ENCODE data around the gene CRYZL1. TPM values are rescaled to one million over a fixed set of nuclear protein-coding genes. Genes with fewer than 3 reads are reported as not detected.
"Not testable (repeated sequence)": the region's sequence is repeated elsewhere in the genome, so short reads cannot be mapped to it uniquely, and the experiment has no call there.

Gene CRYZL1
- polyA plus RNA-seq, 1 donor, result 38.2 TPM

DNA sequence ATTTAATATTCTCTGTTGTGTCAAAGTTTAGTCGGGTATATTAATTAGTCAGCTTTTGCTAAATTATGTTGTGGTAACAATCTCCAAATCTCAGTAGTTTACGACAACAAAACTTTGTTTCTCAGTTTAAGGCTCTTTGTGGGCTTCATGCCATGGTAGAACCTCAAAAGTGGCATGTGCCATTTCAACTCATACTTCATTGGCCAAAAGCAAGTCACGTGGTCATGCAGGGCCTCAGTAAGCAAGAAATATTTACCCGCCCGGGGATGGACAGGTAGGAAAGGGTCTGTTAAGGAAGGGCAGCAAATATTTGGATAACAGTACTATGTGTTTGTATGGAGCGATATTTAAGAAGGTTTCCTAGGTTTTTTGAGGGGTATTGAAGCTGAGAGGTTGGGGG lies 39.3 kb upstream of the CRYZL1 start:
- H3K4me3 ChIP-seq (ENCODE audit: low read length), result no peak overlapping the region
- H3K36me3 ChIP-seq (ENCODE audit: control insufficient read depth, insufficient read depth, low read length), result no peaks in the 10 kb centered on the region
- 40% methylated on average over 1 of the region's 6 CpGs for WGBS (ENCODE audit: insufficient coverage, low lambda C conversion rate)
- no peaks in the 10 kb centered on the region for H3K9me3 ChIP-seq (ENCODE audit: control insufficient read depth, low read depth, low read length)
- H3K27me3 ChIP-seq (ENCODE audit: control insufficient read depth, insufficient read depth, low read length), result no peaks in the 10 kb centered on the region
- no peak overlapping the region for H3K27ac ChIP-seq (ENCODE audit: low read length)
- peaks cover 18% of the 10 kb centered on the region for H3K4me1 ChIP-seq (ENCODE audit: control insufficient read depth, insufficient read depth, low read length)
- DNase-seq, result no peak

DNA sequence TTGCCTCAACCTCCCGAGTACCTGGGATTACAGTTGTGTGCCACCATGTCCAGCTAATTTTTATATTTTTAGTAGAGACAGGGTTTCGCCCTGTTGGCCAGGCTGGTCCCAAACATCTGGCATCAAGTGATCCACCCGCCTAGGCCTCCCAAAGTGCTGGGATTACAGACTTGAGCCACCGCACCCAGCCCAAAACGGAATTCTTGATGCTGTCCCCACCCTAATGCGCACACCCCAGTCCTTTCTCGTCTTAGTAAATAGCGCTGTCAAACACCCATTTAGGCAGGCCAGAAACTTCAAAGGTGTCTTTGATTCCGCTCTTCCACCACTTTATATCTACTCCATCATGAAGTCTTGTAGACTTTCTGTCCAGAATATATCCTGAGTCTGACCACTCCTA lies 35.9 kb upstream of the CRYZL1 start:
- no CpG with 5 or more reads among the region's 9 CpGs for WGBS (ENCODE audit: insufficient coverage, low lambda C conversion rate)
- H3K9me3 ChIP-seq (ENCODE audit: control insufficient read depth, low read depth, low read length), result no peaks in the 10 kb centered on the region
- H3K27ac ChIP-seq (ENCODE audit: low read length), result no peak overlapping the region
- no peak overlapping the region for H3K4me3 ChIP-seq (ENCODE audit: low read length)
- H3K27me3 ChIP-seq (ENCODE audit: control insufficient read depth, insufficient read depth, low read length), result no peaks in the 10 kb centered on the region
- no peaks in the 10 kb centered on the region for H3K36me3 ChIP-seq (ENCODE audit: control insufficient read depth, insufficient read depth, low read length)
- no peaks in the 10 kb centered on the region for H3K4me1 ChIP-seq (ENCODE audit: control insufficient read depth, insufficient read depth, low read length)
- no peak for DNase-seq

DNA sequence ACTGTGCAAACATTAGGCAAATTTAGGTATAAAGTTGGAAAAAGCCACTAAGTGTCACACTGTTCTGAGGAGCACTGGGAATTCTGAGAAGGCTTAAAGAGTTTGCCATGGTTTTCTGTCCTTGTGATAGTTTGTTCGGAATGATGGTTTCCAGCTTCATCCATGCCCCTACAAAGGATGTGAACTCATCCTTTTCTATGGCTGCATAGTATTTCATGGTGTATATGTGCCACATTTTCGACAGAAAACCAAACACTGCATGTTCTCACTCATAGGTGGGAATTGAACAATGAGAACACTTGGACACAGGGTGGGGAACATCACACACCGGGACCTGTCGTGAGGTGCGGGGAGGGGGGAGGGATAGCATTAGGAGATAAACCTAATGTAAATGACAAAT lies 35.1 kb upstream of the CRYZL1 start:
- not testable (repeated sequence) for DNase-seq; H3K4me1 ChIP-seq (ENCODE audit: control insufficient read depth, insufficient read depth, low read length); H3K4me3 ChIP-seq (ENCODE audit: low read length); H3K27ac ChIP-seq (ENCODE audit: low read length); H3K9me3 ChIP-seq (ENCODE audit: control insufficient read depth, low read depth, low read length); H3K27me3 ChIP-seq (ENCODE audit: control insufficient read depth, insufficient read depth, low read length); H3K36me3 ChIP-seq (ENCODE audit: control insufficient read depth, insufficient read depth, low read length)
- no CpG with 5 or more reads among the region's 5 CpGs for WGBS (ENCODE audit: insufficient coverage, low lambda C conversion rate)

DNA sequence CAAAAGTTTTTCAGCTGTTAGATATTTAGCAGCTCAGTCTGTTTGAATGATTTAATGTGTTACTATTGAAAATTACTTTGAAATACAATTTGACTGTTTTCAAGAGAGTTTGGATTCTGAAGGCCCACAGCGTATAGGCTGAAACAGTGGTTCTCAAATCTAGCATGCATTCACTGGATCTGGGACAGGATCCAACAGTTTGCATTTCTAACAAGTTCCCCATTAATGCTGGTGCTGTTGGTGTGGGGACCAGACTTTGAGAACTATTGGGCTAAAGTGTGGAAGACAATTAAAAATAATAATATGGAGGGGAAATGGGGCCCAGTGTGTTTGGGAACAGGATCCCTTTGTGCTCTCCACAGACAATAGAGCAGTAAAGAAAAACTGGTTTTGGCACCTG lies 32.7 kb upstream of the CRYZL1 start:
- Histone ChIP-seq H3K27me3 (ENCODE audit: control insufficient read depth, insufficient read depth, low read length) (no peaks in the 10 kb centered on the region), H3K4me1 (ENCODE audit: control insufficient read depth, insufficient read depth, low read length) (no peaks in the 10 kb centered on the region), H3K4me3 (ENCODE audit: low read length) (no peak overlapping the region), H3K9me3 (ENCODE audit: control insufficient read depth, low read depth, low read length) (no peaks in the 10 kb centered on the region), H3K36me3 (ENCODE audit: control insufficient read depth, insufficient read depth, low read length) (no peaks in the 10 kb centered on the region), H3K27ac (ENCODE audit: low read length) (no peak overlapping the region)
- DNase-seq, result no peak
- WGBS (ENCODE audit: insufficient coverage, low lambda C conversion rate), result no CpG with 5 or more reads among the region's 1 CpG

DNA sequence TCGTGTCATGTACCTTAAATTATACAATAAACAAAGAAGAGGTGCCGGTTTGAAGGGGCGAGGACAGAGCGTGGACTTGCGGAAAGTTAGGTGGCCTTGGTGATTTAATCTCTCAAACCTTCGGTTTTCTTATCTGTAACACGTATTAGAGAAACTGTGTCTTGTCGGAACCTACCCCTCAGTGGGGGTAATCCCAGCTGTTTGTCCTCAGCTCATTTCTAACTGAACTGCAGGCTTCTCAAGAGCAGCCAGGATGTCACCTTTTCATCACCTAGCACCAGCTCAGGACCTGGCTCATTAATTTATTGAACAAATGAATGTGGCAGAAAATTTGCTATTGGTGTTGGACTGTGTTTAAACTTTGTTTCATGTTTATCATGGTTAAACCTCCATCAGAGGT lies 31.9 kb upstream of the CRYZL1 start:
- no peaks in the 10 kb centered on the region for H3K4me1 ChIP-seq (ENCODE audit: control insufficient read depth, insufficient read depth, low read length)
- H3K9me3 ChIP-seq (ENCODE audit: control insufficient read depth, low read depth, low read length), result no peaks in the 10 kb centered on the region
- H3K4me3 ChIP-seq (ENCODE audit: low read length), result no peak overlapping the region
- H3K36me3 ChIP-seq (ENCODE audit: control insufficient read depth, insufficient read depth, low read length), result no peaks in the 10 kb centered on the region
- WGBS (ENCODE audit: insufficient coverage, low lambda C conversion rate), result 76% methylated on average over 4 of the region's 8 CpGs
- H3K27me3 ChIP-seq (ENCODE audit: control insufficient read depth, insufficient read depth, low read length), result no peaks in the 10 kb centered on the region
- no peak overlapping the region for H3K27ac ChIP-seq (ENCODE audit: low read length)
- DNase-seq, result no peak

DNA sequence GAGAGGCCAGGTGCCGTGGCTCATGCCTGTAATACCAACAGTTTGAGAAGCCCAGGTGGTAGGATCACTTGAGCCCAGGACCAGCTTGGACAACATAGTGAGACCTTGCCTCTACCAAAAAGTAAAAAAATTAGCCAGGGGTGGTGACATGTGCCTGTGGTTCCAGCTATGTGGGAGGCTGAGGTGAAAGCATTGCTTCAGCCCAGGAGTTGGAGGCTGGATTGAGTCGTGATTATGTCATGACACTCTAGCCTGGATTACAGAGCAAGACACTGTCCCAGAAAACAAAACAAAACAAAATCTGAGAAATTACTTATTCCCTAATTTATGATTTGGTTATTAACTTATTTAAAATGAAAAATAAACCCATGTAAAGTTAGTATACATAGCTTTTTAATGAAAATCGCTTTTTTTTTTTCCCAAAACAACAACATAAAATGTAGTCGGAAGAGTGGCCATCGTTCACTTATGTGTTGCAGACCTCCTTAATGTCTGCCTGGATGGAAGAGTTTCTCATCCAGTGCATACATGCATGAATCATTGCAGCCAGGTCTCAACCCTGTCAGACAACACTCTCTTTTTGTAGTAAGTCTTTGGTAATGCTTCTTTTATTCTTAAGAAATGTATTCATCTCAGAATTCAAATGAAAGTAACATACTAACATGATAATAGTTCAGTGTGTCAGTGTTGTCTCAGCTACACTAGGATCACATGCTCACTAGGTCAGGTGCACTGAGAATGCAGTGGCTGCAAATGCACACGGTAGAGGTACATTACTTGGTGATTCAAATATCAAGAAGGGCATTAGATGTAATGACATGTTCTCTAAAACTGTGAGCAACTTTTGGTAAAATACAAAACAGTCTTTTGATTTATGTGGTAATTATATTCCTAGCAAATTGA lies 28.8 kb upstream of the CRYZL1 start:
- WGBS (ENCODE audit: insufficient coverage, low lambda C conversion rate), result 88% methylated on average over 1 of the region's 6 CpGs
- no peaks in the 10 kb centered on the region for H3K4me1 ChIP-seq (ENCODE audit: control insufficient read depth, insufficient read depth, low read length)
- no peak for DNase-seq
- no peak overlapping the region for H3K4me3 ChIP-seq (ENCODE audit: low read length)
- no peaks in the 10 kb centered on the region for H3K36me3 ChIP-seq (ENCODE audit: control insufficient read depth, insufficient read depth, low read length)
- no peaks in the 10 kb centered on the region for H3K9me3 ChIP-seq (ENCODE audit: control insufficient read depth, low read depth, low read length)
- H3K27me3 ChIP-seq (ENCODE audit: control insufficient read depth, insufficient read depth, low read length), result no peaks in the 10 kb centered on the region
- no peak overlapping the region for H3K27ac ChIP-seq (ENCODE audit: low read length)

DNA sequence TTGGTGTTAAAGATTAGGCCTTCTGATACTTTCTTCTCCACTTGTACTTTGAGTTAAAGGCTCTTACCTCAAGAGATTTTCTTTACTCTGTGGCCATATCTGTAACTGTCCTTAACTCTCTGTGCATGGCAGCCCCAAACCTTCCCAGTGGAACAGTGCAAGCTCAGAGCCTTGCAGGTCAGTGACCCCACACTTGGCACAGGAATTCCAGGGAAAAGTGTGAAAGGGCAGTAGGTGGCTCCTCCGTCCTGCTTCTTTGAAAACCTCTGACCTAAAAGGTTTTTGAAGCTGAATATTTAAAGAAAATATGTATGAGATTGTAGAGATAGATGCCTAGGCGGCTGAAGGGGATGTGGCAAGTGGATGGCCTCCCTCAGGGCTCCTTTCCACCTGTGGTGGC lies 27.1 kb upstream of the CRYZL1 start:
- no peaks in the 10 kb centered on the region for H3K27me3 ChIP-seq (ENCODE audit: control insufficient read depth, insufficient read depth, low read length)
- H3K9me3 ChIP-seq (ENCODE audit: control insufficient read depth, low read depth, low read length), result no peaks in the 10 kb centered on the region
- H3K4me1 ChIP-seq (ENCODE audit: control insufficient read depth, insufficient read depth, low read length), result no peaks in the 10 kb centered on the region
- DNase-seq, result no peak
- H3K36me3 ChIP-seq (ENCODE audit: control insufficient read depth, insufficient read depth, low read length), result no peaks in the 10 kb centered on the region
- WGBS (ENCODE audit: insufficient coverage, low lambda C conversion rate), result no CpG with 5 or more reads among the region's 2 CpGs
- H3K27ac ChIP-seq (ENCODE audit: low read length), result no peak overlapping the region
- no peak overlapping the region for H3K4me3 ChIP-seq (ENCODE audit: low read length)

DNA sequence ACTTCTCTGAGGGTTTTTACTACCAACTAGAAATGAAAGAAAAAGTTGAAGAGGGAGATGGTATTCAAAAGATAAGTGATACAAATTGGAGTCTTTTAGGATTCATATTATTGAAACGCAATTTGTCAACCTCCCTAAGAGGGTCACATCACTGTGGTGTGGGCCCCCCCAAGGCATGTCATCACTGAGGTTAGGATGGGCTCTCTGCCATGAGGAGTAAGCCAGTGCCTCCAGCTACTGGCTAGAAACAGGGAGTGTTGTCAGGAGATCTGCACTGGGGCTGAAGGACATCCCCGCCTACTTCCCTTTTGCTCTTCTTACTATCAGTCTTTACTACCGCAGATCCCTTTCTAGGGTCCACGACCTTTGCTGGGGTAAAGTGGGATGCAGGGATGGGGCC lies 26.6 kb upstream of the CRYZL1 start:
- DNase-seq, result no peak
- H3K9me3 ChIP-seq (ENCODE audit: control insufficient read depth, low read depth, low read length), result no peaks in the 10 kb centered on the region
- H3K27me3 ChIP-seq (ENCODE audit: control insufficient read depth, insufficient read depth, low read length), result no peaks in the 10 kb centered on the region
- H3K36me3 ChIP-seq (ENCODE audit: control insufficient read depth, insufficient read depth, low read length), result no peaks in the 10 kb centered on the region
- no peak overlapping the region for H3K27ac ChIP-seq (ENCODE audit: low read length)
- no peaks in the 10 kb centered on the region for H3K4me1 ChIP-seq (ENCODE audit: control insufficient read depth, insufficient read depth, low read length)
- no peak overlapping the region for H3K4me3 ChIP-seq (ENCODE audit: low read length)
- no CpG with 5 or more reads among the region's 4 CpGs for WGBS (ENCODE audit: insufficient coverage, low lambda C conversion rate)

DNA sequence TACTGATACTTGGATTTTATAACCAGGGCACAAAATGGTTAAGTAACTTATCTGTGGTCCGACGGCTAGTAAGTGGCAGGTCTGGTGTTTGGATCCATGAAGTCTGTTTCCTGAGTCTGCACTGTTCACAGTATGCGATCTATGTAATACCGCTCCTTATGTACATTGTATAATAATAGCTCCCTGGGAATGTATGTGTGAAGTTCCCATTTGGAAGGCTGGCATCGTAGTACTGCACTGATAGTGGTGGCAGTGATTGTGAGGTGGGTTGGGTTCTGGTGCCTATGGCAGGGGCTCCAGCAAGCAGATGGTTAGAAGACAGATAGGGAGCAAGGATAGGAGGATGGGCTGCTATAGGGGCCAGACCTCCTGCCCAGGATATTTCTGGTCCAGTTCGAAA lies 26.1 kb upstream of the CRYZL1 start:
- no peak for DNase-seq
- Histone ChIP-seq H3K27me3 (ENCODE audit: control insufficient read depth, insufficient read depth, low read length) (no peaks in the 10 kb centered on the region), H3K9me3 (ENCODE audit: control insufficient read depth, low read depth, low read length) (no peaks in the 10 kb centered on the region), H3K27ac (ENCODE audit: low read length) (no peak overlapping the region), H3K4me3 (ENCODE audit: low read length) (no peak overlapping the region), H3K4me1 (ENCODE audit: control insufficient read depth, insufficient read depth, low read length) (no peaks in the 10 kb centered on the region), H3K36me3 (ENCODE audit: control insufficient read depth, insufficient read depth, low read length) (no peaks in the 10 kb centered on the region)
- 100% methylated on average over 1 of the region's 6 CpGs for WGBS (ENCODE audit: insufficient coverage, low lambda C conversion rate)

DNA sequence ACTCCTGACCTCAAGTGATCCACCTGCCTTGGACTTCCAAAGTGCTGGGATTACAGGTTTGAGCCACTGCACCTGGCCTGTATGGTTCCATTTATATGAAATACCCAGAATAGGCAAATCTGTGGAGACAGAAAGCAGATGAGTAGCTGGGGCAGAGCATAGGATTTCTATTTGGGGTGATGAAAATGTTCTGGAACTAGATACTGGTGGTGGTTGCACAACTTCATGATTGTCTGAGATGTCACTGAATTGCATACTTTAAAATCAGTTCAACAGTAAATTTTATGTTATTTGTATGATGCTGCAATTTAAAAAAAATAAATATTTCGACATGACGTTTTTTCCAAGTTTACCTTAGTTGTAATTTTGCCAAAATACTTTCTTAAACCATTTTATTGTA lies 24.6 kb upstream of the CRYZL1 start:
- DNase-seq, result no peak
- Histone ChIP-seq H3K36me3 (ENCODE audit: control insufficient read depth, insufficient read depth, low read length) (no peaks in the 10 kb centered on the region), H3K4me3 (ENCODE audit: low read length) (no peak overlapping the region), H3K9me3 (ENCODE audit: control insufficient read depth, low read depth, low read length) (no peaks in the 10 kb centered on the region), H3K27ac (ENCODE audit: low read length) (no peak overlapping the region), H3K4me1 (ENCODE audit: control insufficient read depth, insufficient read depth, low read length) (no peaks in the 10 kb centered on the region), H3K27me3 (ENCODE audit: control insufficient read depth, insufficient read depth, low read length) (no peaks in the 10 kb centered on the region)
- WGBS (ENCODE audit: insufficient coverage, low lambda C conversion rate), result 92% methylated on average over 2 of the region's 2 CpGs

DNA sequence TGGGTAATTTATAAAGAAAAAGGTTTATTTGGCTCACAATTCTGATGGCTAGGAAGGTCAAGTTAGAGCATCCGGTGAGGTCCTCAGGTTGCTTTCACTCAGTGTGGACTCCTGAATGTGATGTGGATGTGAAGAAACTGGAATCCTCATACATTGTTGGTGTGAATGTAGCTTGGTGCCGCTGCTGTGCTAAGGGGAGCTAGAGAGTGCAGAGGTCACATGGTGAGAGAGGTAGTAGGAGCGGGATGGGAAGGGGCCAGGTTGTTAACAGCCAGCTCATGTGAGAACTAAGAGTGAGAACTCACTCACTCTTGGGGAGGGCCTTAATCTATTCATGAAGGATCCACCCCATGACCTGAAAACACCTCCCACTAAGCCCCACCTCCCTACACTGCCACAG lies 22.6 kb upstream of the CRYZL1 start:
- H3K4me1 ChIP-seq (ENCODE audit: control insufficient read depth, insufficient read depth, low read length), result peaks cover 3% of the 10 kb centered on the region
- H3K27ac ChIP-seq (ENCODE audit: low read length), result no peak overlapping the region
- DNase-seq, result no peak
- no CpG with 5 or more reads among the region's 3 CpGs for WGBS (ENCODE audit: insufficient coverage, low lambda C conversion rate)
- no peak overlapping the region for H3K4me3 ChIP-seq (ENCODE audit: low read length)
- no peaks in the 10 kb centered on the region for H3K27me3 ChIP-seq (ENCODE audit: control insufficient read depth, insufficient read depth, low read length)
- no peaks in the 10 kb centered on the region for H3K9me3 ChIP-seq (ENCODE audit: control insufficient read depth, low read depth, low read length)
- H3K36me3 ChIP-seq (ENCODE audit: control insufficient read depth, insufficient read depth, low read length), result no peaks in the 10 kb centered on the region
